HL-60 (cell line): ENCODE measurements around the gene COL23A1.

Experiments
- DNase-seq, 2 experiments: peaks; one replicate each; pipeline ENCODE4 v3.0.0-alpha.2; 2010 to 2020; ENCODE audit warnings: low read depth in 1 of 2, low spot score in 1 of 2
- H3K27ac ChIP-seq: fragments of 250-450 bp; sonication (Bioruptor Pico); replicated peaks from 2 replicates; pipeline ENCODE4 v1.5.1; 2020; ENCODE audit warnings: mild to moderate bottlenecking, moderate library complexity
- H3K27me3 ChIP-seq: fragments of 250-450 bp; sonication (Bioruptor Pico); 2 replicates; pipeline ENCODE4 v1.5.1; 2021; ENCODE audit warnings: mild to moderate bottlenecking, moderate library complexity; ENCODE audit not compliant: insufficient read depth, poor library complexity, severe bottlenecking
- H3K4me3 ChIP-seq: replicated peaks from 2 replicates; pipeline ENCODE4 v1.5.1; 2011; ENCODE audit warnings: mild to moderate bottlenecking, control low read depth, low read length; ENCODE audit not compliant: insufficient read depth
- GABPA ChIP-seq: IDR thresholded peaks from 2 replicates; pipeline ENCODE4 v1.6.1; 2012; ENCODE audit warnings: low read depth
- POLR2AphosphoS5 ChIP-seq: IDR thresholded peaks from 2 replicates; pipeline ENCODE4 v1.6.1; 2012; ENCODE audit warnings: low read depth
- SPI1 ChIP-seq: IDR thresholded peaks from 2 replicates; pipeline ENCODE4 v1.6.1; 2012; ENCODE audit warnings: low read depth, mild to moderate bottlenecking, borderline replicate concordance
- TF ChIP-seq, protein P1 (sequence below): IDR thresholded peaks from one replicate; pipeline ENCODE4 v1.5.1; 2011; ENCODE audit warnings: low read length, control low read depth, inconsistent platforms; ENCODE audit not compliant: insufficient read depth
- TF ChIP-seq, protein P2 (sequence below): IDR thresholded peaks from 2 replicates; pipeline ENCODE4 v1.6.1; 2012; ENCODE audit warnings: low read depth; ENCODE audit not compliant: insufficient replicate concordance

The COL23A1 gene

DNA sequence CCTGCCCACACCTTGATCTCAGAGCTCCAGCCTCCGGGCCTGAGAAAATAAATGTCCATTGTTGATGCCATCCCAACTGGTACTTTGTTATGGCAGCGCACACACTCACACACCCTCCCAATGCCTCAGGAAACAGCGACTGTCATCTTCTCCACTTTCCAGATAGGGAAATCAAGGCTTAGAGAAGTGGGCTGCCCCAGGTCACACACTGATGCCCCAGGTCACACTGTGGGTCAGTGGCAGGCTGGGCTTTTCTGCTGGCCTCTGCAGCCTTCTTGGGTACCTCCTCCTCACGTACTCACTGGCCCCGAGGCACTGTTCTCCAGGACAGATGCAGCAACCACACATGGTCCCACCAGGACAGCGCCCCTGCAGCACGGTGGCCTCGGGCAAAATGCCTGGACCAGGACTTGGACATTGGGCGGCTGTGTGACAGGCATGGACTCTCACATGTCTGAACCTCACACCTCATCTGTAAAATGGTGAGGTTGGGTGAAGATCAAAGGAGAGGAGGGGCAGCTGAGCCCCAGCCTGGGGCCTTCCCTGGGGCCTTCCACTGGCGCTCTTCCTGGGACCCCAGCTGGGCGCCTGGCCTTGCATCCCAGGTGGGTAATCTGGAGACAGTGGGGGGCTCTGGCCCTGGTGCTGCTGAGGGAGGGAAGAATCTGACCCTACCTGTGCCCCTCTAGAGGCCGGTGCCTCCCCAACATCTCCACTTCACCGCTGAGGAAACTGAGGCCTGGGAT is 156.0 kb downstream of the COL23A1 start:
- Histone ChIP-seq H3K27me3 (no peaks in the 10 kb centered on the region), H3K4me3 (no peak overlapping the region), H3K27ac (no peak overlapping the region)
- no peak for TF ChIP-seq GABPA
- TF ChIP-seq, protein P1, sequence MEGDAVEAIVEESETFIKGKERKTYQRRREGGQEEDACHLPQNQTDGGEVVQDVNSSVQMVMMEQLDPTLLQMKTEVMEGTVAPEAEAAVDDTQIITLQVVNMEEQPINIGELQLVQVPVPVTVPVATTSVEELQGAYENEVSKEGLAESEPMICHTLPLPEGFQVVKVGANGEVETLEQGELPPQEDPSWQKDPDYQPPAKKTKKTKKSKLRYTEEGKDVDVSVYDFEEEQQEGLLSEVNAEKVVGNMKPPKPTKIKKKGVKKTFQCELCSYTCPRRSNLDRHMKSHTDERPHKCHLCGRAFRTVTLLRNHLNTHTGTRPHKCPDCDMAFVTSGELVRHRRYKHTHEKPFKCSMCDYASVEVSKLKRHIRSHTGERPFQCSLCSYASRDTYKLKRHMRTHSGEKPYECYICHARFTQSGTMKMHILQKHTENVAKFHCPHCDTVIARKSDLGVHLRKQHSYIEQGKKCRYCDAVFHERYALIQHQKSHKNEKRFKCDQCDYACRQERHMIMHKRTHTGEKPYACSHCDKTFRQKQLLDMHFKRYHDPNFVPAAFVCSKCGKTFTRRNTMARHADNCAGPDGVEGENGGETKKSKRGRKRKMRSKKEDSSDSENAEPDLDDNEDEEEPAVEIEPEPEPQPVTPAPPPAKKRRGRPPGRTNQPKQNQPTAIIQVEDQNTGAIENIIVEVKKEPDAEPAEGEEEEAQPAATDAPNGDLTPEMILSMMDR, result no peak
- no peak for TF ChIP-seq SPI1
- TF ChIP-seq, protein P2, sequence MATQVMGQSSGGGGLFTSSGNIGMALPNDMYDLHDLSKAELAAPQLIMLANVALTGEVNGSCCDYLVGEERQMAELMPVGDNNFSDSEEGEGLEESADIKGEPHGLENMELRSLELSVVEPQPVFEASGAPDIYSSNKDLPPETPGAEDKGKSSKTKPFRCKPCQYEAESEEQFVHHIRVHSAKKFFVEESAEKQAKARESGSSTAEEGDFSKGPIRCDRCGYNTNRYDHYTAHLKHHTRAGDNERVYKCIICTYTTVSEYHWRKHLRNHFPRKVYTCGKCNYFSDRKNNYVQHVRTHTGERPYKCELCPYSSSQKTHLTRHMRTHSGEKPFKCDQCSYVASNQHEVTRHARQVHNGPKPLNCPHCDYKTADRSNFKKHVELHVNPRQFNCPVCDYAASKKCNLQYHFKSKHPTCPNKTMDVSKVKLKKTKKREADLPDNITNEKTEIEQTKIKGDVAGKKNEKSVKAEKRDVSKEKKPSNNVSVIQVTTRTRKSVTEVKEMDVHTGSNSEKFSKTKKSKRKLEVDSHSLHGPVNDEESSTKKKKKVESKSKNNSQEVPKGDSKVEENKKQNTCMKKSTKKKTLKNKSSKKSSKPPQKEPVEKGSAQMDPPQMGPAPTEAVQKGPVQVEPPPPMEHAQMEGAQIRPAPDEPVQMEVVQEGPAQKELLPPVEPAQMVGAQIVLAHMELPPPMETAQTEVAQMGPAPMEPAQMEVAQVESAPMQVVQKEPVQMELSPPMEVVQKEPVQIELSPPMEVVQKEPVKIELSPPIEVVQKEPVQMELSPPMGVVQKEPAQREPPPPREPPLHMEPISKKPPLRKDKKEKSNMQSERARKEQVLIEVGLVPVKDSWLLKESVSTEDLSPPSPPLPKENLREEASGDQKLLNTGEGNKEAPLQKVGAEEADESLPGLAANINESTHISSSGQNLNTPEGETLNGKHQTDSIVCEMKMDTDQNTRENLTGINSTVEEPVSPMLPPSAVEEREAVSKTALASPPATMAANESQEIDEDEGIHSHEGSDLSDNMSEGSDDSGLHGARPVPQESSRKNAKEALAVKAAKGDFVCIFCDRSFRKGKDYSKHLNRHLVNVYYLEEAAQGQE, result no peak
- TF ChIP-seq POLR2AphosphoS5, result no peak
- no peak for DNase-seq

DNA sequence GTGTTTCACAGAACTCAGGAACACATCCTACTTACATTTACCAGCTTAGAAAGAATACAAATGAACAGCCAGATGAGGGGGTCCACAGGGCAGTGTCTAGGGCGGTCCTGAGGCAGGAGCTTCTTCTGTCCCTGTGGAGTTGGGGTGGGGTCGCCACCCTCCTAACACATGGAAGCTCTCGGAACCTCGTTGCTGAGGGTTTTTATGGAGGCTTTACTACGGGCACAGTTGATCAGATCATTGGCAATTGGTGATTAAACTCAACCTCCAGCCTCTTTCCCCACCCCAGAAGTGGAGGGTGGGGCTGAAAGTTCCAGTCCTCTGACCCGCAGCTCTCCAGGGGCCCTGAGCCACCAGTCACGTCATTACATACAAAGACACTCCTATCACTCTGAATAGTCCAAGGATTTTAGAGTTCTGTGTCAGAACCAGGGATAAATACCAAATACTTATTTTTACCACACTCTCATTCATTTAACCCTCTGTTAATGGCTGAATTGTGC is 156.9 kb downstream of the COL23A1 start:
- TF ChIP-seq, protein P1, result no peak
- TF ChIP-seq SPI1, result no peak
- no peak for TF ChIP-seq POLR2AphosphoS5
- TF ChIP-seq GABPA, result no peak
- TF ChIP-seq, protein P2, result no peak
- no peaks in the 10 kb centered on the region for H3K27me3 ChIP-seq
- H3K4me3 ChIP-seq, result no peak overlapping the region
- no peak overlapping the region for H3K27ac ChIP-seq
- DNase-seq, result no peak

DNA sequence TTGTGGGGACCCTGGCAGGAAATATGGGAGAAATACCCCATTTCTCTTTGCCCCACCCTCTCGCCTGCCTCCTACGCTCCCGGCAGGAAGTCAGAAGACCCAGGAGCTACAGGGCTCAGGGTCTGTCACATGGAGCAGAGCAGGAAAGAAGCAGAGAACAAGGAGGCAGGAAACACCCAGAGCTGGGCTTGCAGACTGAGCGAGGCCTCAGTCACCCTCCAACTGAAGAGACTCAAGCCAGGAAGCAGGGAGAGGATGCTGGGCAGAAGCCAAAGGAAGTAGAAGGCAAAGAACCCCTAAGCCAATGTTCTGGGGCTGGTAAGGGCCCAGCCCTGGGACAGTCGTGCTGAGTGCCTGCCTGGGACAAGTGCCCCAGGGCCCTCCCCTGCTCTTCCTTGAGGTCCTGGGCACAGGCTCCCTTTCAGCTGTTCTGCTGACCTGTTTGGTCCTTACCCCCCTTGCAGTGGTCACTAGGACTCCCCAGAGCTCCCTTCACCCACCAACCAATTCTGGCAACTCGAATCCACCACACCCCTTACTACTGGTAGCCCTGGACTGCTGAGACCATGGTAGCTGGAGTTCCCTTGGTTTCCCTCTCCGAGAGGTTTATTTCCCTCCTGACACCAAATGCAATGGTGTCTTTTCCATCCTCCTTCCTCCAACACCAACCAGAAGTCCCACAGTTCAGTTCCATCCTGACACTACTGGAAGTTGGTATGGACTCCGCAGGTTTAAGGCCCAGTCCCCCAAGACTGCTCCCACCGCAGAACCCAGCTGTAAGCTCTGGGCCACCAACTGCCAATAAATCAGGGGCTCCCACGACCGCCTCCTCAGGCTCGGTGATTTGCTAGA is 157.5 kb downstream of the COL23A1 start:
- Histone ChIP-seq H3K27me3 (no peaks in the 10 kb centered on the region), H3K4me3 (no peak overlapping the region), H3K27ac (no peak overlapping the region)
- DNase-seq, result no peak
- TF ChIP-seq, protein P2, result no peak
- TF ChIP-seq GABPA, result no peak
- no peak for TF ChIP-seq POLR2AphosphoS5
- TF ChIP-seq, protein P1, result no peak
- no peak for TF ChIP-seq SPI1
